Motor neuron (in vitro differentiated cells): ENCODE measurements around the gene RCVRN. TPM values are rescaled to one million over a fixed set of nuclear protein-coding genes. Genes with fewer than 3 reads are reported as not detected.

ENCODE experiments used
- ATAC-seq, 8 experiments: fragments of 200-7000 bp; cut with Tn5 transposase; replicated peaks in 6 of 8; 2 replicates each; pipeline ENCODE4 v1.8.0; 2021; ENCODE audit warnings: mild to moderate bottlenecking in 8 of 8, moderate library complexity in 8 of 8
- H3K27ac ChIP-seq, 2 donors: fragments of 250-450 bp; sonication (Bioruptor Pico); 2 replicates each; pipeline ENCODE4 v1.9.0; 2021; ENCODE audit warnings: antibody characterized with exemption in 2 of 2, mild to moderate bottlenecking in 2 of 2, moderate library complexity in 1 of 2
- H3K4me1 ChIP-seq, 2 donors: fragments of 250-450 bp; sonication (Bioruptor Pico); replicated peaks in 1 of 2; 2 replicates each; pipeline ENCODE4 v1.6.1; 2021; ENCODE audit warnings: antibody characterized with exemption in 2 of 2, mild to moderate bottlenecking in 2 of 2, moderate library complexity in 1 of 2
- H3K4me3 ChIP-seq, 5 donors: fragments of 250-450 bp; sonication (Bioruptor Pico); 2 replicates each; pipeline ENCODE4 v1.9.0; 2021; ENCODE audit warnings: antibody characterized with exemption in 5 of 5, mild to moderate bottlenecking in 5 of 5, moderate library complexity in 4 of 5
- WGBS, 10 experiments: fragments of 450-650 bp; shearing (Covaris generic); methylation state at CpG; one replicate each; pipeline ENCODE4 v1.0.0; 2022; 5-methylcytosine and 5-hydroxymethylcytosine counted together
- in situ Hi-C, 9 experiments: fragments of 400-800 bp; cut with MboI; loops; one replicate each; pipeline ENCODE4 v1.15.0; 2021; ENCODE audit warnings: low sequenced_read_pairs in 9 of 9, low pct_unique_long_range_greater_than_20kb in 2 of 9; ENCODE audit not compliant: unreplicated experiment in 9 of 9
- total RNA-seq, 8 experiments: library from RNA; unstranded; fragments of 300-600 nt; gene quantifications; 2 replicates each; pipeline versions ENCODE4 v1.2.3 to v1.2.4, GENCODE V29; 2022

Gene RCVRN
- total RNA-seq, 8 experiments from 2014 or later = 0.05 to 1.5 (median 0.29) TPM; not detected in 1

DNA sequence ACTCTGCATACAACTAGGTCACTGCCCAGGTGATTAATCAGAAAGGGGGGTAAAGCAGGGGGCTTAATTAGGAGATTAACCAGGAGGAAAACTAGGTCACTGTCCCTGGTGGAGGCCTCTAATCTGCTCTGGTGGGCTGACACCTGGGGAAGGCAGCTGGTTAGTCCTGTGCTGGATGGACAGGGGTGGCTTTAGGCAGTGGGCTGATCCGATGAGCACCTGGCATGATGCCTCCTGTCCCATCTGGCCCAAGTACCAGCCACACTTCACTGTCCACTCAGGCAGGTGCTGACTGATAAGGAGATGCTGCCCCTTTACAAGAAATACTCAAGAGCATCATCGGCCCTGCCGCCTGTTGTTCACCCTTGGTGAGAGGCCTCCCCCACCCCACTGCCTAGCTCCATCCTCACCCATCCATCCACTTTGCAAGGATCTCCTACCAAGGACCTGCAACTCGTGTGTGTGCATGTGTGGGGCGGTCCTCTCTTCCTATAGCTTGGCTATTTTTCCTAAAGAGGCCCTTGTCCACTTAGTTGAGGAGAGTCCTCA, 13.8 kb upstream of the RCVRN start:
- 54 to 100% (median 93%) methylated on average over 1 to 2 of the region's 5 CpGs; no CpG with 5 or more reads in 6 of the 10 experiments for WGBS, 10 experiments
- H3K4me3 ChIP-seq = no peak overlapping the region
- in situ Hi-C loops = loop anchor here in 4 of 9 experiments (25.0 kb wide), 1 partner anchor 693 kb away; no protein-coding TSS in a partner anchor
- no peak overlapping the region for H3K27ac ChIP-seq
- no peak for ATAC-seq
- H3K4me1 ChIP-seq = no peaks in the 10 kb centered on the region

DNA sequence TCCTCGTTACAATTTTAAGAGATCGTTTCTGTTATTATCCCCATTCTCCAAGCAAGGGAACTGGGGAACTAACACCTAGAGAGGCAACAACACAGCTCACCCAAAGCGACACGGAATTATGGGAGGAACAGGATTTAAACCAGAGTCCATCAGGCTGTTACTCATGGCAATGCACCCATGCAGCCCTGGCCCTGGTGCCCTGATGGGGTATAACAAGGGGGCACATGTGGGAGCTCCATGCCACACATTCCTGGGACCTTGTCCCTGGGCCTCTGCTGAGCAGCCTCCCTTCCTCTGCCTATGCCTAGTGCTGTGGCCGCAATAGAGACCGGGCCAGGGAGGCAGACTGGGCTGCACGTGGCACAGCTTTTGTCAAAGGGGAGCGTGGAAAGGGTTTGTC, 13.3 kb upstream of the RCVRN start:
- Histone ChIP-seq H3K4me1 (no peaks in the 10 kb centered on the region), H3K4me3 (no peak overlapping the region), H3K27ac (no peak overlapping the region)
- 72 to 100% (median 88%) methylated on average over 2 to 6 of the region's 8 CpGs; no CpG with 5 or more reads in 3 of the 10 experiments for WGBS, 10 experiments
- ATAC-seq = no peak
- in situ Hi-C loops = loop anchor here in 4 of 9 experiments (25.0 kb wide), 1 partner anchor 694 kb away; no protein-coding TSS in a partner anchor

DNA sequence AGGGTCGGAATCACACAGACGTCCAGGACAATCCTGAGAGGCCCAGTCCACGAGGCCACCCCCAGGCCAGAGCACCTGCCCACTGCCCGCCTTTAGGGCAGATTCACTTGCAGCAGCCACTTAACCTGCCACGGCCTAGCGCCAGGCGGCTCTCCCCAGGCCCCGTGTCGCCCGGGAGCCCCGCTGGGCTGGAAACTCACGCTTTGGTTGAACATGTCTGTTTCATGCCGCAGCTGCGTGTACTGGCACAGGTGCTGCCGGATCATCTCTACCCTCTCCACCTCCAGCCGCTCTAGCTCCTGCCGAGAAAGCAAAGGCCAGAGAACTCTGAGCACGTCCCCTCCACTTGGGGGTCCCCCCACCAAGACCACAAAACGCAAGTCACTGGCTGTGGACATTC, 12.7 kb upstream of the RCVRN start:
- WGBS, 10 experiments = 30 to 100% (median 76%) methylated on average over 1 to 17 of the region's 19 CpGs; no CpG with 5 or more reads in 3 of the 10 experiments
- no peaks in the 10 kb centered on the region for H3K4me1 ChIP-seq
- no peak overlapping the region for H3K4me3 ChIP-seq
- H3K27ac ChIP-seq = no peak overlapping the region
- no peak for ATAC-seq
- in situ Hi-C loops = loop anchor here in 4 of 9 experiments (25.0 kb wide), 1 partner anchor 694 kb away; no protein-coding TSS in a partner anchor

DNA sequence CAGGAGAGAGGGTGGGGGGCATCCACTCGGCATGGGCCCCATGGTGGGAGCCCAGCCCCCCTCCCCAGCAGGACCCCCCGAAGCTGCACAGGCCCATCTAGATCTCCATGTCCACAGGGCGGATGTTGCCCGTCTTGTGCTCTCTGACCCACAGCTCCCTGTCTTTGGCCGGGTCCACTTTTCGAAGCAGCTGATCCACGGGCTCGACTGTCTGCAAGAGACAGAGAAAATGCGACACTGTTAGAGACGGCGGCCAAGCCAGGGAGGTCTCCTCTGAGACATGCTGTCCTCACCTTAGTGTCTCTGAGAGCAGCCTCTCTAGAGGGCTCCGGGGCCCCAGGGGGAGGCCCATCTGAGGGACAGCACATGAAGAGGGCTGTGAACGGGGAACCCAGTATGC, 12.1 kb upstream of the RCVRN start:
- ATAC-seq = no peak
- H3K4me3 ChIP-seq = no peak overlapping the region
- WGBS, 10 experiments = 83% methylated on average over 8 of the region's 13 CpGs; no CpG with 5 or more reads in 9 of the 10 experiments
- no peaks in the 10 kb centered on the region for H3K4me1 ChIP-seq
- H3K27ac ChIP-seq = no peak overlapping the region
- in situ Hi-C loops = loop anchor here in 4 of 9 experiments (25.0 kb wide), 1 partner anchor 695 kb away; no protein-coding TSS in a partner anchor

DNA sequence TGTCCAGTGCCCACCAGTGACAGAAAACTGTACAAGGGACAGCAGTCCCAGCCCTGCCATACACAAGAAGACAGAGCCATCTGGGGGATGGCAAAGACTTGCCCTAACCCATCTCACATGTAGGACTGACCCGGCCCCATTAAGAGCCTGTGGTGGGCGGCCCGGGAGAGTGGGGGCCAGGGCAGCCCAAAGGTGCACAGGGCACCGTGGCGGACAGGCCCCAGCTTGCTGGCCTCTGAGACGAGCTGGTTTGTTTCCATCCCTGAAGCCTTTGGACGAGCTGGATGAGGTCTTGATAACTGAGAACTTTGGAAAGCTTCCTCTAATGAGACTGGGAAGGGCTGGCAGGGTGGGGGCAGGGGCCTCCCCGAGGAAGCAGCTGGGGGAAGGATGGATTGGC, 11.0 kb upstream of the RCVRN start:
- in situ Hi-C loops = loop anchor here in 4 of 9 experiments (25.0 kb wide), 1 partner anchor 696 kb away; no protein-coding TSS in a partner anchor
- H3K27ac ChIP-seq = no peak overlapping the region
- H3K4me3 ChIP-seq = no peak overlapping the region
- ATAC-seq = no peak
- H3K4me1 ChIP-seq = no peaks in the 10 kb centered on the region
- WGBS, 10 experiments = 70 to 92% (median 80%) methylated on average over 1 to 3 of the region's 8 CpGs; no CpG with 5 or more reads in 7 of the 10 experiments

DNA sequence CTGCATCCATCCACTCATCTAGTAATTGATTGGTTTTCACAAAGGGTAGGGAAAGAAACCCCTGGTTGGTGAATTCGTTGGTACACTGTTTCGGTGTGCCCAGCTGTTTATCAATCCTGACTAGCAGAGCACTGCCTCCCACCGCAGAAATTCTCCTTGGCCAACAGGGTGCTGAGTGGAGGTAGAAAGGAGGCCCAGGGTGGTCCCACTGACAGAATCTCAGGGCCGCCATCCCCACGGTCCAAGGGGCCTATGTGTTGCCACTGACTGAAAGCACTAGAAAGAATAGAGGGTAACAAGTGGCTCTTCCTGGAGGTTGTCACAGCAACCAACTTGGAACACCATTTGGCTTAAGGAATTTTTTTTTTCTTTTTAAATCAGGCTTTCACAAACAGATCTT, 8.4 kb upstream of the RCVRN start:
- WGBS, 10 experiments = 67 to 86% methylated on average over 4 of the region's 5 CpGs; no CpG with 5 or more reads in 8 of the 10 experiments
- peak in 1 of 8 experiments; percentile 54 for ATAC-seq
- in situ Hi-C loops = loop anchor here in 4 of 9 experiments (25.0 kb wide), 1 partner anchor 699 kb away; no protein-coding TSS in a partner anchor
- H3K4me3 ChIP-seq = no peak overlapping the region
- peaks cover 0 to 3% of the 10 kb centered on the region in 2 donors for H3K4me1 ChIP-seq
- no peak overlapping the region for H3K27ac ChIP-seq

DNA sequence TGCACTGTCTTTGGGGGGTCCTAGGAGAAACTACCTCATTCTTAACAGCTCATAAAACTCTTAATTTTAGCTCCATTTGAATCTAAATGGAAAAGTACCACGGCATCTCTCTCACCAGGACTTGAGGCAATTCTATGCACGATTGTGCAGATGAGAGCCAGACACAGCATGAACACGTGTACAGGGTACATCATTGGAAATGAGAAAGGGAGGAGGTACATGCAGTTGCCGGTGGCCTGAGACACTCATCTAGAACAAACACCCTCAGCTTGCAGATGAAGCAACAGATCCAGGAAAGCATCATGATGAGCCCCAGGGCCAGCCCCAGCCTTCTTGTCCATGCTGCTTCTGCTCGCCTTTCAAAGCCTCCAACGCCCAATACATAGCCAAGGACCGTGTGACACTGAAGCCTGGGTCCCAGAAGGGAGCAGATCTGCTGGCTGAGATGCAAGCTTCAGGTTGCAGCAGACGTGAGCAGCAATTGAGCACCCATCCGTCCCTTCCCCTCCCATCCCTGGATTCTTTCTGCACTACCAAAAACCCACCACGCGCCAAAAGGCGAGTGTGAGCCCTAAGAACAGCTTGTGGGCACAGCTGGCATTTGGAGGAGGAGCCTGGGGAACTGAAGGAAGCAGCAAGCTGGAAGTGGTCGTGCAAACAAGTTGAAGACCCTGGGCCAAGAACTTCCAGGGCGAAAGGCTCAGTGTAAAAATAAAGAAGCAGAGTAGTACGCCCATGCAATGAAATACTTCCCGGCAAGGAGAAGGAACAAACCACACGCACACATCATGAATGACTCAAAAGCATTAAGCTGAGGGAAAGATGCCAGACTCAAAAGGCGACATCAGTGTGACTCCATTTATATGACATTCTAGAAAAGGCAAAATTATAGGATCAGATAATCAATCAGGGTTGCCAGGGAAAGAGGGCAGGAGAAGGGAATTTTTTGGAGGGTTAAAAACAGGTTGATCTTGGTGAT, 7.3 kb upstream of the RCVRN start:
- peak in 3 of 8 experiments; percentile 38 to 48 (median 39) for ATAC-seq

DNA sequence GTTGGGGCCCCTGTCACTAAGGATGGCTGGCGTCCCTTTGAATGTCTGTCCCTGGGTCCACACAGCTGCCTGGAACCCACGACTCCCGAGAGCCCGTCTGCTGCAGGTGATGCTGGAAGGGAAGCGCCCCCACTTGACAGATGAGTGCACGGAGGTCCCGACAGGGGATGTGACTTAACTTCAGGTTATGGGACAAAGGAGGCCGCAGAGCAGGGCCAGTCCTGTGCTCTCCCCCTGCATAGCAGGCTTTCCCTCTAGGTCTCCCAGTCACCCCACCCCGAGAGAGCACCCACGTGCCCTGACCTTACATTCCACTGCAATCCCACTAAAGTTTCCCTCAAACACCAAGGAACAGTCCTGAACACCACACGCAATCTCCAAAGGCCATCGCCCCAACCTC, 6.0 kb upstream of the RCVRN start:
- in situ Hi-C loops = loop anchor here in 4 of 9 experiments (25.0 kb wide), 1 partner anchor 701 kb away; no protein-coding TSS in a partner anchor
- no peak for ATAC-seq
- Histone ChIP-seq H3K4me1 (peaks cover 0 to 10% of the 10 kb centered on the region in 2 donors), H3K4me3 (no peak overlapping the region), H3K27ac (no peak overlapping the region)
- 94 to 100% methylated on average over 3 of the region's 12 CpGs; no CpG with 5 or more reads in 8 of the 10 experiments for WGBS, 10 experiments

More for the DNA sequence above, 7.3 kb upstream of the RCVRN start:
- WGBS, 10 experiments = 5 to 91% (median 85%) methylated on average over 3 to 17 of the region's 18 CpGs
- H3K27ac ChIP-seq = no peak overlapping the region
- peaks cover 0 to 10% of the 10 kb centered on the region in 2 donors for H3K4me1 ChIP-seq
- no peak overlapping the region for H3K4me3 ChIP-seq
- in situ Hi-C loops = loop anchor here in 4 of 9 experiments (25.0 kb wide), 1 partner anchor 700 kb away; no protein-coding TSS in a partner anchor

DNA sequence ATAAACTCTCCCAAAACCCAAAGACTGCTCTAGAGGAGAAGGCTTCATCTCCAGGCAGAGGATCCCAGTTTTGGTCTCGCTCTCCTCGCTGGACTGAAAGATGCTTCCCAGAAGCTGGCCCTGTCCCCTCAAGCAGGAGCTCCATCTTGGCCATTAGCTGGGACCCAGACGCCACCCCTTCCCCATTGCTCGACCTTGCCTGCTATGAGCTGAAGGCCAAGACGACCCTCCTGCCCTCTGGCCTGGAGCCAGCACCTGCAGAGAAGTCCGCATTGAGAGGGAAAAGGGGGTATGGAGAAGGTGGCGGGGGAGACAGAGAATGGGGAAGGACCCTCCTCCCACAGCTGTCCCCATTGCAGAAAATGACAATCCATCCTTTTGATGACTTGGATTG, 3.6 kb upstream of the RCVRN start:
- H3K4me1 ChIP-seq = peaks cover 0 to 10% of the 10 kb centered on the region in 2 donors
- in situ Hi-C loops = loop anchor here in 4 of 9 experiments (25.0 kb wide), 1 partner anchor 704 kb away; no protein-coding TSS in a partner anchor
- H3K4me3 ChIP-seq = no peak overlapping the region
- 40 to 80% (median 60%) methylated on average over 1 to 3 of the region's 7 CpGs; no CpG with 5 or more reads in 5 of the 10 experiments for WGBS, 10 experiments
- no peak overlapping the region for H3K27ac ChIP-seq
- ATAC-seq = no peak

DNA sequence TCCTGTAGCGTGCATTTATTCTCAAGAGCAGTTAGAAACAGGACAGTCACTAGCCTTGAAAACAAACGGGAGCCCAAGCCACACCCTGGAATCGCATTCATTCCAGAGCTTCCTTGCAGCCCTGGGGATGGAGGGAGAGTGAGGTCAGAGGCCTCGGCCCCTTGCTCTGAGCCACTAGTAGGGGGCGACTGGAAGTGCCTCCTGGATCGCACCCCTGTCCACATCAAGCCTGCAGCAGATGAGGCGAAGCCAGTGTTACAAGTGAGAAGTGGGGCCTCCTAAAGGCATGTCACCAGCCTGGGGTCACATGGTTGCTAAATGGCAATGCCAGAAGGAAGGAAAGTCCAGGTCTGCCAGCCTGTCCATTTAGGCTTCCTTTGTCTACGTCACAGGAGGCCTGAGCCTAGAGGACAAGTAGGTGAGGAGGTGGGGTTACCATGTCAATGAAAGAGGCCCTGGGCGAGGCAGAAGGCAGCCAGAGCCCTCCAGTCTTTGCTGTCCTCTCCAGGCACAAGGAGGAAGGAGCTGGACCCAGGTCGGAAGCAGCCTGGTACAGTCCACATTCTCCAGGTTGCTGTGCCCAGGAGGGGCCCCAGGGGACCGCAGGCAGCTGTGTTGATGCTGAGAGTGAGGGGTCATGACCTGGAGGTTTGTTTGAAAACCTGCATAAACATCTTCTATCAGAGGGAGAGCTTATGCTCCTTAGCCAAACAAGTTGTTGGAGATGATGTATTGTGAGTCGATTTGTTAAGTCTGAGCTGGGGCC, 3.0 kb upstream of the RCVRN start:
- peaks cover 0 to 10% of the 10 kb centered on the region in 2 donors for H3K4me1 ChIP-seq
- WGBS, 10 experiments = 20 to 94% (median 71%) methylated on average over 1 to 7 of the region's 12 CpGs; no CpG with 5 or more reads in 2 of the 10 experiments
- H3K27ac ChIP-seq = no peak overlapping the region
- in situ Hi-C loops = loop anchor here in 4 of 9 experiments (25.0 kb wide), 1 partner anchor 704 kb away; no protein-coding TSS in a partner anchor
- H3K4me3 ChIP-seq = no peak overlapping the region
- peak in 4 of 8 experiments; percentile 37 to 60 (median 54) for ATAC-seq

DNA sequence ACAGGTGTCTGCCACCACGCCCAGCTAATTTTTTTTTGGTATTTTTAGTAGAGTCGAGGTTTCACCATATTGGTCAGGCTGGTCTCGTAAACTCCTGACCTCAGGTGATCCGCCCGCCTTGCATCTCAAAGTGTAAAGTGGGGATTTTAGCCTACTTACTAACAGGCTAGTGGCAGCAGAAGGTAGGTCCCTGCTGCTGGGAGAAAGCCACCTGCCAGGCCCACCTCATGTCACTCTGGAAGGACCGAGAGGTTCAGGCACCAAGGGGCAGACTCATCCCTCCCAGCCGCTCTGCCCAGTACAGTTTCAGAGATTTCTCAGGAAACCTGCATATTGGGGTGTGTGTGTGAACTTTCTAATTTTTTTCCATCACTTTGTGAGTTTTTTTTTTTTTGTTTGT, 2.1 kb upstream of the RCVRN start:
- no peak for ATAC-seq
- WGBS, 10 experiments = 58 to 100% (median 85%) methylated on average over 1 to 7 of the region's 7 CpGs; no CpG with 5 or more reads in 2 of the 10 experiments
- H3K4me1 ChIP-seq = peaks cover 0 to 10% of the 10 kb centered on the region in 2 donors
- H3K4me3 ChIP-seq = no peak overlapping the region
- in situ Hi-C loops = loop anchor here in 4 of 9 experiments (25.0 kb wide), 1 partner anchor 705 kb away; no protein-coding TSS in a partner anchor
- no peak overlapping the region for H3K27ac ChIP-seq

DNA sequence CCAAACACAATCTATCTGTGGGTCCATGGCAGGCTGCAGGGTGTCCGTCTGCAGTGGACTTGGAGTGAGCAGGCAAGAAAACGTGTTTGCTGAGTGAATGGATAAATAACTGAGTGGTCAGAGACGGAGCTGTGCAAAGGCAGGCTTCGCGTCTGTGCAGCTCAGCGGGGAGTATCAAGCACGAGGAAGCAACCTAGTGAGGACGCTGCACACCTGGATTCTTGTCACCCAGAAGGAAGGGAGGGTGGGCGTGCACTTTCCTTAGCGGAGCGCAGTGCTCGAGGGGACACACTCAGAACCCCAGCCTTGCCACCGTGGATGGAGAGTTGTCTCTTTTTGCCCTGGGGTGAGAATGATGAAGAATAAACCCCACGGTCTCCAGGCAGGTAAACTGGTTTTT, 1.5 kb upstream of the RCVRN start:
- WGBS, 10 experiments = 46 to 100% (median 83%) methylated on average over 1 to 14 of the region's 14 CpGs; no CpG with 5 or more reads in 2 of the 10 experiments
- Histone ChIP-seq H3K4me1 (peaks cover 0 to 10% of the 10 kb centered on the region in 2 donors), H3K4me3 (no peak overlapping the region), H3K27ac (no peak overlapping the region)
- no peak for ATAC-seq
- in situ Hi-C loops = loop anchor here in 4 of 9 experiments (25.0 kb wide), 1 partner anchor 706 kb away; no protein-coding TSS in a partner anchor
